ENCODE data around the gene C1QTNF6.

- TF ChIP-seq CTCF (IDR thresholded peaks at IDR 0.05) (no peak), POLR2AphosphoS5 (IDR thresholded peaks at IDR 0.05) (no peak)
Measured at GRCh38 chr22:37154925-37155712, 32.9 kb downstream of the C1QTNF6 start.
